Colonic mucosa (tissue), 4 donors: Measurements from ENCODE around the gene SPATA16. TPM values are rescaled to one million over a fixed set of nuclear protein-coding genes. Genes with fewer than 3 reads are reported as not detected.
"Not testable (repeated sequence)": the region's sequence is repeated elsewhere in the genome, so short reads cannot be mapped to it uniquely, and the experiment has no call there.

ENCODE experiments used
- DNase-seq: peaks from one replicate; pipeline ENCODE4 v3.0.0-alpha.2; 2020
- H3K27ac ChIP-seq: fragments of 200-600 bp; one replicate; pipeline ENCODE4 v1.8.0; 2021
- H3K27me3 ChIP-seq: fragments of 200-600 bp; one replicate; pipeline ENCODE4 v1.8.0; 2021
- H3K36me3 ChIP-seq: fragments of 200-600 bp; one replicate; pipeline ENCODE4 v1.8.0; 2021
- H3K4me1 ChIP-seq: fragments of 200-600 bp; one replicate; pipeline ENCODE4 v1.8.0; 2021; ENCODE audit warnings: mild to moderate bottlenecking
- H3K4me3 ChIP-seq: fragments of 200-600 bp; one replicate; pipeline ENCODE4 v1.8.0; 2021
- H3K9ac ChIP-seq, 2 donors: one replicate each; pipeline ENCODE4 v1.7.0; 2013; ENCODE audit warnings: control low read depth in 2 of 2, low read depth in 2 of 2, low read length in 2 of 2
- H3K9me3 ChIP-seq: fragments of 200-600 bp; one replicate; pipeline ENCODE4 v1.8.0; 2021
- intact Hi-C: fragments of 100-400 bp; cut with DNase I; formaldehyde crosslinking; loops from one replicate; pipeline ENCODE4 v1.14.1; 2022
- total RNA-seq, 2 donors: library from RNA; stranded (reverse); fragmentation: NEBNext Ultra II Directional in 1 of 2; extraction: Animal tissue kit (Norgen Biotek cat#: 25700) in 1 of 2; gene quantifications; one replicate each; pipeline ENCODE4 v1.2.1, GENCODE V29; 2021
- TF ChIP-seq, protein P1 (sequence below): fragments of 200-600 bp; IDR thresholded peaks from one replicate; pipeline ENCODE4 v1.8.0; 2022; ENCODE audit warnings: antibody characterized with exemption, mild to moderate bottlenecking
- donor health status: healthy.
- donor health status: DM: no; HTN: no; CAD: no.
- donor health status: DM: no; HTN: no; CAD: no.

Gene SPATA16
- total RNA-seq, 2 donors from 2014 or later, result not detected

- Histone ChIP-seq H3K9ac (no peak overlapping the region), H3K9me3 (no peaks in the 10 kb centered on the region), H3K27me3 (no peaks in the 10 kb centered on the region), H3K4me3 (no peak overlapping the region), H3K27ac (no peak overlapping the region), H3K4me1 (no peaks in the 10 kb centered on the region), H3K36me3 (no peaks in the 10 kb centered on the region)
- no peak for DNase-seq
- TF ChIP-seq, protein P1, sequence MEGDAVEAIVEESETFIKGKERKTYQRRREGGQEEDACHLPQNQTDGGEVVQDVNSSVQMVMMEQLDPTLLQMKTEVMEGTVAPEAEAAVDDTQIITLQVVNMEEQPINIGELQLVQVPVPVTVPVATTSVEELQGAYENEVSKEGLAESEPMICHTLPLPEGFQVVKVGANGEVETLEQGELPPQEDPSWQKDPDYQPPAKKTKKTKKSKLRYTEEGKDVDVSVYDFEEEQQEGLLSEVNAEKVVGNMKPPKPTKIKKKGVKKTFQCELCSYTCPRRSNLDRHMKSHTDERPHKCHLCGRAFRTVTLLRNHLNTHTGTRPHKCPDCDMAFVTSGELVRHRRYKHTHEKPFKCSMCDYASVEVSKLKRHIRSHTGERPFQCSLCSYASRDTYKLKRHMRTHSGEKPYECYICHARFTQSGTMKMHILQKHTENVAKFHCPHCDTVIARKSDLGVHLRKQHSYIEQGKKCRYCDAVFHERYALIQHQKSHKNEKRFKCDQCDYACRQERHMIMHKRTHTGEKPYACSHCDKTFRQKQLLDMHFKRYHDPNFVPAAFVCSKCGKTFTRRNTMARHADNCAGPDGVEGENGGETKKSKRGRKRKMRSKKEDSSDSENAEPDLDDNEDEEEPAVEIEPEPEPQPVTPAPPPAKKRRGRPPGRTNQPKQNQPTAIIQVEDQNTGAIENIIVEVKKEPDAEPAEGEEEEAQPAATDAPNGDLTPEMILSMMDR, result no peak
- intact Hi-C loops, result no loop called here
These were observed 113.6 kb downstream of the SPATA16 start for GRCh38 chr3:173027429-173027828.

DNA sequence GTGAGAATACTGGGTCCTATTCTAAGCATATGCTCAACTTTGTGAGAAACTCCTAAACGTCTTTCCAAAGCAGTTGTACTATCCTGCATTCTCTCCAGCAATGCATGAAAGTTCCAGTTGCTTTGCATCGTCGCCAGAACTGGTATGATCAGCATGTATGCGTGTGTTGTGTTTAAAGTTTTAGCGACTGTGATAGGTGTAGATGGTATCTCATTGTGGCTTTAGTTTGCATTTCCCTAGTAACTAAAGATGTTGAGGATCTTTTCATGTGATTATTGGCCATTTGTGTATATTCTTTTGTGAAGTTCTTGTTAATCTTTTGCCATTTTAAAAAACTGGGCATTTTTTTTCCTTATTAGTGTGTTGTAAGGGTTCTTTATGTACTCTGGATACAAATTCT is 115.1 kb downstream of the SPATA16 start:
- intact Hi-C loops, result no loop called here
- Histone ChIP-seq H3K27ac (no peak overlapping the region), H3K27me3 (no peaks in the 10 kb centered on the region), H3K36me3 (no peaks in the 10 kb centered on the region), H3K4me3 (no peak overlapping the region), H3K9ac (no peak overlapping the region), H3K9me3 (no peaks in the 10 kb centered on the region), H3K4me1 (no peaks in the 10 kb centered on the region)
- no peak for DNase-seq
- TF ChIP-seq, protein P1, result no peak

- no peak overlapping the region for H3K4me3 ChIP-seq
- no peak for DNase-seq
- no peaks in the 10 kb centered on the region for H3K27me3 ChIP-seq
- H3K27ac ChIP-seq, result no peak overlapping the region
- no peaks in the 10 kb centered on the region for H3K36me3 ChIP-seq
- no peaks in the 10 kb centered on the region for H3K9me3 ChIP-seq
- H3K9ac ChIP-seq, result no peak overlapping the region
- TF ChIP-seq, protein P1, result no peak
- H3K4me1 ChIP-seq, result no peaks in the 10 kb centered on the region
- intact Hi-C loops, result no loop called here
These were observed 119.4 kb downstream of the SPATA16 start for GRCh38 chr3:173021547-173022185.

DNA sequence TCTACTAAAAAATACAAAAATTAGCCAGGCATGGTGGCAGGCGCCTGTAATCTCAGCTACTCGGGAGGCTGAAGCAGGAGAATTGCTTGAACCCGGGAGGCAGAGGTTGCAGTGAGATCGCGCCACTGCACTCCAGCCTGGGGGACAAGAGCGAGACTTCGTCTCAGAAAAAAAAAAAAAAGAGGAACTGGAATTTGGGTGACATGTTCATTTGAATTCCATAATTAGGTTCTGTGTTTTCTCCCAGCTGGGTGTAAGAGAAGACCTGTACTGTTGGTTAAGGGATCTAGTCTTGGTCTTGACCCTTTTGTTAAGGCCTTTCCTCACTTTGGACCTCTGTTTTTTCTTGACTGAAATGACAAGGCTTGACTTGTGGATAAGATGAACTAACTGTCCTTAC is 120.9 kb downstream of the SPATA16 start:
- intact Hi-C loops, H3K27me3 ChIP-seq, H3K9ac ChIP-seq, H3K9me3 ChIP-seq, H3K36me3 ChIP-seq, H3K27ac ChIP-seq, DNase-seq, H3K4me1 ChIP-seq, H3K4me3 ChIP-seq: not testable (repeated sequence)

DNA sequence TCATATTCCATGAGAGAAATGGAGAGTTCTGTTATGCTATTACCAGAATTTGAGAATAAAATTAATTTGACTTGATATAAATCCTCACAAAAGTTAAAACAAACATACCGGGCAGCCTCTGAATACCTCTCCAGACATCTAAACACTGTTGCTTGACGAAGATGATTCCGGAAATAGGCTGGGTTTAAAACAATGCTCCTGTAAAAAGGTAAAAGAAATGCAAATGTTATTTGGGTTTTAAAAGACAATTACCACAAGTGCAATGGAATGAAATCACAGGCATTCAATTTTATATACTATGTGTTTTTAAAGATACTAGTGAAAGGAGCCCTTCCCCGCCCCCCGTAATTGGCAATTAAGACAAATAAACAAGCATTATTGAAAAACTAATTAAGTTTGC is 121.7 kb downstream of the SPATA16 start:
- no peaks in the 10 kb centered on the region for H3K4me1 ChIP-seq
- no peaks in the 10 kb centered on the region for H3K9me3 ChIP-seq
- H3K9ac ChIP-seq, result no peak overlapping the region
- H3K27ac ChIP-seq, result no peak overlapping the region
- intact Hi-C loops, result no loop called here
- H3K36me3 ChIP-seq, result no peaks in the 10 kb centered on the region
- no peak for DNase-seq
- TF ChIP-seq, protein P1, result no peak
- no peak overlapping the region for H3K4me3 ChIP-seq
- H3K27me3 ChIP-seq, result no peaks in the 10 kb centered on the region

GRCh38 chr3:173018758-173019157 is 122.3 kb downstream of the SPATA16 start:
- Histone ChIP-seq H3K9me3 (no peaks in the 10 kb centered on the region), H3K27ac (no peak overlapping the region), H3K9ac (no peak overlapping the region), H3K27me3 (no peaks in the 10 kb centered on the region), H3K4me1 (no peaks in the 10 kb centered on the region), H3K36me3 (no peaks in the 10 kb centered on the region), H3K4me3 (no peak overlapping the region)
- TF ChIP-seq, protein P1, result no peak
- intact Hi-C loops, result no loop called here
- no peak for DNase-seq
